ENCODE results near the gene UBE2E2.

DNA sequence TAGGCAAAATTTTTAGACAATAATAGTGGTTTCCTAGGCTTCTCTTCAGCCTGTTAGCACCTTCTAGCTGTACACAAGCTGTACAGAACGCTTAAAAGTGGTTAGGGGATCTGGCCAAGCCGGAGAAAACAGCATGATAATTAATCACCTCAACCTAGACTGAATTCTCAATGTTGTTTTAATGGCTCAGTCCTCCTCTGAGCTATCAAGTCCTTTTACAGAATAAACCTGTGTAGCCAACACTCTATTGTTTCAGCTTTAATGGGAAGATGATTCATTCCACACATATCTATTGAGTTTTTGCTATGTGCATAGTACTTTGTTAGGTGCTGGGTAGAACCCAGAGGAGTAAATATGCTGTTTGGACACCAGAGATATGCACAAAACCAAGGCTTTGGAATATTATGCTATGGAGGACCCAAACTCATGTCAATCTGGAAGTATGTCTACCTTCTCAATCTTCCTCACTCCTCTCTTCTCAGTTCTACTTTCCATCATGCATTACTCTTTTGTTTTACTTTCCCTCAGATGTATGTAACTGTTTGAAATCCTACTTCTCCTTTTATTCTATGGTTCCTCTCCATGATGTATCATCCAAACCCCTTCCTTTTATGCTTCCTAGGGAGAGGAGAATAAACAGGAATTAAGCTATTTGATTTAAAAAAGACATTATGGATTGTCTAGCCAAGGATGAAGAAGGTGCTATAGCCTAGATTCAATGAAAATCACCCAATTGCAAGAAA, 27.6 kb upstream of the UBE2E2 start:
- TF ChIP-seq CTCF (IDR thresholded peaks at IDR 0.05) (no peak), POLR2A (IDR thresholded peaks at IDR 0.05) (no peak)

All from esophagus squamous epithelium (tissue), 4 donors.